Measurements from ENCODE around the gene TRIM33.

- TF ChIP-seq, protein P1, sequence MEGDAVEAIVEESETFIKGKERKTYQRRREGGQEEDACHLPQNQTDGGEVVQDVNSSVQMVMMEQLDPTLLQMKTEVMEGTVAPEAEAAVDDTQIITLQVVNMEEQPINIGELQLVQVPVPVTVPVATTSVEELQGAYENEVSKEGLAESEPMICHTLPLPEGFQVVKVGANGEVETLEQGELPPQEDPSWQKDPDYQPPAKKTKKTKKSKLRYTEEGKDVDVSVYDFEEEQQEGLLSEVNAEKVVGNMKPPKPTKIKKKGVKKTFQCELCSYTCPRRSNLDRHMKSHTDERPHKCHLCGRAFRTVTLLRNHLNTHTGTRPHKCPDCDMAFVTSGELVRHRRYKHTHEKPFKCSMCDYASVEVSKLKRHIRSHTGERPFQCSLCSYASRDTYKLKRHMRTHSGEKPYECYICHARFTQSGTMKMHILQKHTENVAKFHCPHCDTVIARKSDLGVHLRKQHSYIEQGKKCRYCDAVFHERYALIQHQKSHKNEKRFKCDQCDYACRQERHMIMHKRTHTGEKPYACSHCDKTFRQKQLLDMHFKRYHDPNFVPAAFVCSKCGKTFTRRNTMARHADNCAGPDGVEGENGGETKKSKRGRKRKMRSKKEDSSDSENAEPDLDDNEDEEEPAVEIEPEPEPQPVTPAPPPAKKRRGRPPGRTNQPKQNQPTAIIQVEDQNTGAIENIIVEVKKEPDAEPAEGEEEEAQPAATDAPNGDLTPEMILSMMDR (IDR thresholded peaks at IDR 0.05 in 2 of 3, conservative IDR thresholded peaks at IDR 0.05 in 1 of 3; ENCODE audit: control insufficient read depth in 2 of 3, extremely low read depth in 1 of 3, insufficient read depth in 1 of 3, low read depth in 3 of 3, low read length in 3 of 3): no peak
- TF ChIP-seq SKIL (IDR thresholded peaks at IDR 0.05; ENCODE audit: low read depth, poor library complexity, severe bottlenecking) (no peak), EP300 (IDR thresholded peaks at IDR 0.05; ENCODE audit: borderline replicate concordance in 1 of 2, control insufficient read depth in 1 of 2, low read depth in 2 of 2, low read length in 2 of 2) (no peak), NR2F1 (conservative IDR thresholded peaks at IDR 0.05) (no peak), PAX5 (IDR thresholded peaks at IDR 0.05; ENCODE audit: borderline replicate concordance, low read depth, low read length) (no peak), POLR2A (IDR thresholded peaks at IDR 0.05; ENCODE audit: low read depth, low read length) (no peak), IRF4 (IDR thresholded peaks at IDR 0.05; ENCODE audit: low read depth, low read length) (no peak)
Observed at GRCh38 chr1:114367810-114368209, 143.2 kb downstream of the TRIM33 start.
